ENCODE measurements around the gene TEC.
A peak's percentile ranks its signal among the peaks of the same experiment; 100 is the strongest.
"Not testable (repeated sequence)": the region's sequence is repeated elsewhere in the genome, so short reads cannot be mapped to it uniquely, and the experiment has no call there.

Gene TEC

GRCh38 chr4:48237996-48238645 lies 31.5 kb downstream of the TEC start:
- no peak for DNase-seq

GRCh38 chr4:48235050-48235449 lies 34.6 kb downstream of the TEC start:
- no peak for DNase-seq

GRCh38 chr4:48234575-48234974 lies 35.1 kb downstream of the TEC start:
- no peak for DNase-seq

- no peak for DNase-seq
These were observed 40.7 kb downstream of the TEC start for GRCh38 chr4:48228949-48229348.

- no peak for DNase-seq
These were observed 42.0 kb downstream of the TEC start for GRCh38 chr4:48227662-48228061.

- DNase-seq = no peak
These were observed 43.4 kb downstream of the TEC start for GRCh38 chr4:48226199-48226598.

GRCh38 chr4:48225368-48226141 lies 44.1 kb downstream of the TEC start:
- no peak for DNase-seq

- no peak for DNase-seq
These were observed 45.0 kb downstream of the TEC start for GRCh38 chr4:48224606-48225005.

- no peak for DNase-seq
These were observed 45.9 kb downstream of the TEC start for GRCh38 chr4:48223633-48224295.

- DNase-seq = no peak
These were observed 47.1 kb downstream of the TEC start for GRCh38 chr4:48222491-48222890.

- DNase-seq = not testable (repeated sequence)
These were observed 50.2 kb downstream of the TEC start for GRCh38 chr4:48219430-48219829.

- DNase-seq = no peak
These were observed 53.1 kb downstream of the TEC start for GRCh38 chr4:48216563-48216962.

- DNase-seq = no peak
These were observed 53.7 kb downstream of the TEC start for GRCh38 chr4:48215977-48216376.

- DNase-seq = no peak
These were observed 57.5 kb downstream of the TEC start for GRCh38 chr4:48212165-48212564.

GRCh38 chr4:48210966-48211328 lies 58.7 kb downstream of the TEC start:
- DNase-seq = no peak

GRCh38 chr4:48205626-48206025 lies 64.0 kb downstream of the TEC start:
- no peak for DNase-seq

- DNase-seq = no peak
These were observed 64.5 kb downstream of the TEC start for GRCh38 chr4:48205107-48205506.

GRCh38 chr4:48203819-48204218 lies 65.8 kb downstream of the TEC start:
- no peak for DNase-seq

- no peak for DNase-seq
These were observed 71.9 kb downstream of the TEC start for GRCh38 chr4:48197643-48198237.

GRCh38 chr4:48196758-48197504 lies 72.7 kb downstream of the TEC start:
- no peak for DNase-seq

- DNase-seq = no peak
These were observed 73.8 kb downstream of the TEC start for GRCh38 chr4:48195853-48196252.

GRCh38 chr4:48195374-48195773 lies 74.3 kb downstream of the TEC start:
- DNase-seq = peak in 1 of 2 experiments; percentile 13

GRCh38 chr4:48194971-48195370 lies 74.7 kb downstream of the TEC start:
- no peak for DNase-seq

All from NCI-H446 (cell line).